ENCODE data around the gene IQGAP2. TPM values are rescaled to one million over a fixed set of nuclear protein-coding genes. Genes with fewer than 3 reads are reported as not detected.

The IQGAP2 gene
- total RNA-seq, 2 experiments from 2014 or later, result 62.7 to 74.9 TPM

- Mint-ChIP-seq H3K27ac (no peak overlapping the region), H3K4me3 (no peak overlapping the region), H3K36me3 (peaks cover 26% of the 10 kb centered on the region), H3K9me3 (no peaks in the 10 kb centered on the region), H3K4me1 (peaks cover 7% of the 10 kb centered on the region), H3K27me3 (no peaks in the 10 kb centered on the region)
- ATAC-seq (ENCODE audit: low read depth), result no peak
- POLR2A ChIA-PET, result no interaction called here
- no peak for DNase-seq
These were observed 239.4 kb downstream of the IQGAP2 start for GRCh38 chr5:76642390-76643040.

DNA sequence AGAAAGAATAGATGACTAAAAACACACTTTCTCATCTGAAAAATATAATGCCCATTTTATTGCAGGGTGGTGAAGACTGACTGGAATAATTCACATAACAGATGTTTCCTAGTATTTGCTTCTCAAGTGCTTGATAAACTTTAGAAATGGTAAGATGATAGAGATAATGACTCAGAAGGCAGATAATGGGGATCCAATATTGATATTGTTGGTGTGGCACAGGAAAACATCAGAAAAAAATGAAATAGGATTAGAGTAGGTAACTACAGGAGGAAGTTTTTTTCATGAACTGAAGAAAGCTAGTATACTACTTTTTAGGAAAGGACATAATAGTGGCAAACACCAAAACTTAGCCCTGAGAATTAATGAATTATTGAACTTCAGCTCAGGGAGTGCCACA, 240.3 kb downstream of the IQGAP2 start:
- Mint-ChIP-seq H3K27me3 (no peaks in the 10 kb centered on the region), H3K27ac (no peak overlapping the region), H3K4me3 (no peak overlapping the region), H3K4me1 (peaks cover 6% of the 10 kb centered on the region), H3K9me3 (peaks cover 3% of the 10 kb centered on the region), H3K36me3 (peaks cover 33% of the 10 kb centered on the region)
- DNase-seq (no peak), ATAC-seq (ENCODE audit: low read depth) (no peak)
- POLR2A ChIA-PET, result no interaction called here

GRCh38 chr5:76649140-76649539, 246.1 kb downstream of the IQGAP2 start:
- Mint-ChIP-seq H3K4me1 (no peaks in the 10 kb centered on the region), H3K27ac (no peak overlapping the region), H3K9me3 (peaks cover 9% of the 10 kb centered on the region), H3K4me3 (no peak overlapping the region), H3K27me3 (no peaks in the 10 kb centered on the region), H3K36me3 (peaks cover 47% of the 10 kb centered on the region)
- ATAC-seq (ENCODE audit: low read depth) (no peak), DNase-seq (no peak)
- POLR2A ChIA-PET, result no interaction called here

DNA sequence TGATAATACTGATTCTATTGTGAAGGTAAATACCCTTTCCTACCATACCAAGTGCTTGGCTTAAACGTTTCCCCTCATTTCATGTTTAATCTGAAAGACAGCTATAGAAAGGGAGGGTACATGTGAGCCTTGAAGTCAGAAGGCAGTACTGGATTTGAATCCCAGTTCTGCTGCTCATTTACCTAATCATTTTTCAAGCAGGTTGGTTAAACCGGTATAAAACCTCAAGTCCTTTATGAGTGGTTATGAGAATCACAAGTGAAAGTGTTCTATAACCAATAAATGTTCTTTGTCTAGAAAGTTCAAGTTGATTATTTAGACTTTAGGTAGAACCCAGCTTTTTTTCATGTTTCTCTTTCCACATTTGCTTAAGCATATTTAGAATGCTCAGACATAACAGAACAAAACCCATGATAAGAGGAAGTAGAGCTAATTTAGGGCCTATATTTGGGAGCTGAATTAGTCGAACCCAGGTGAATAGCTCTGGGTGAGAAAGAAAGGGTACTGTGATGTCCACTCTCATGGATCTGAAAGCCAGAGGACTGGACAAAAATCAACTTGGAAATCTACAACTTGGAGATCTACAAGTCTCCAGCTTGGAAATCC, 249.8 kb downstream of the IQGAP2 start:
- Mint-ChIP-seq H3K27me3 (no peaks in the 10 kb centered on the region), H3K9me3 (peaks cover 6% of the 10 kb centered on the region), H3K27ac (no peak overlapping the region), H3K4me1 (no peaks in the 10 kb centered on the region), H3K36me3 (peaks cover 37% of the 10 kb centered on the region), H3K4me3 (no peak overlapping the region)
- POLR2A ChIA-PET, result no interaction called here
- DNase-seq (no peak), ATAC-seq (ENCODE audit: low read depth) (no peak)

- H3K4me3 Mint-ChIP-seq, result no peak overlapping the region
- no peaks in the 10 kb centered on the region for H3K27me3 Mint-ChIP-seq
- POLR2A ChIA-PET, result no interaction called here
- no peak for DNase-seq
- no peaks in the 10 kb centered on the region for H3K4me1 Mint-ChIP-seq
- no peak overlapping the region for H3K27ac Mint-ChIP-seq
- H3K36me3 Mint-ChIP-seq, result peaks cover 31% of the 10 kb centered on the region
- no peak for ATAC-seq (ENCODE audit: low read depth)
- no peaks in the 10 kb centered on the region for H3K9me3 Mint-ChIP-seq
These were observed 254.0 kb downstream of the IQGAP2 start for GRCh38 chr5:76657091-76657490.

DNA sequence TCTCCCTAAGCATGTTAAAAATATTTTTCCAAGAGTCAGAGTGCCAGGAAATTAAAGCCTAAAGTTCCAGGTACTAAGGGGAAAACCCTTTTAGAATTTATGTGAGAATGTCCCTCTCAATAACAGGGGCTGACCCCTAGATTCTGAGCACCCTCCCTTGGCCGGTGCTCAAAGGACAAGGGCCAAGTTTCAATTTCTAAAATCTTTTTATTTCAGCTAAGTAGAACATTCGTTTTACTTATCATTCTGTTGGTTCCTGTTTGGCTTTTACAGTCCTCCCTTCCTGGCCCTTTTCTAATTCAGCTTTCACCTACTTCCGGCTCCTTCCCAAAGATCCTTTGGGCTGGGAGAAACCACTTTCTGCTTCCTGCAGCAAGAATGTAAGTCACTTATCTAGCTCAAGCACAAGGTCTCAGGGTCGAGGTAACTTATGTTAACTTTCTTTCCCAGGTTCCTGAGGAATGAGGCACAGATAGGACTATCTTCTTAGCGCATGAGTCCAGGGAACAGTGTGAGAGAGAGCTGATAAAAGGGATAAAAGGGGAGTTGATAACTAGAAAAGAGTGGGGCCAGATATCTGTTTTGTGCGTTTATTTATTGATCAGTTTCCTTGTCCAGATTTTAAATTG, 254.7 kb downstream of the IQGAP2 start:
- ATAC-seq (ENCODE audit: low read depth) (no peak), DNase-seq (no peak)
- H3K4me3 Mint-ChIP-seq, result no peak overlapping the region
- peaks cover 32% of the 10 kb centered on the region for H3K36me3 Mint-ChIP-seq
- H3K4me1 Mint-ChIP-seq, result no peaks in the 10 kb centered on the region
- POLR2A ChIA-PET, result no interaction called here
- H3K9me3 Mint-ChIP-seq, result no peaks in the 10 kb centered on the region
- no peaks in the 10 kb centered on the region for H3K27me3 Mint-ChIP-seq
- H3K27ac Mint-ChIP-seq, result no peak overlapping the region

GRCh38 chr5:76660360-76660759, 257.3 kb downstream of the IQGAP2 start:
- Mint-ChIP-seq H3K4me1 (no peaks in the 10 kb centered on the region), H3K27ac (no peak overlapping the region), H3K4me3 (no peak overlapping the region), H3K9me3 (no peaks in the 10 kb centered on the region), H3K27me3 (no peaks in the 10 kb centered on the region), H3K36me3 (peaks cover 31% of the 10 kb centered on the region)
- ATAC-seq (ENCODE audit: low read depth) (no peak), DNase-seq (no peak)
- POLR2A ChIA-PET, result no interaction called here

- Mint-ChIP-seq H3K4me1 (no peaks in the 10 kb centered on the region), H3K27me3 (no peaks in the 10 kb centered on the region), H3K36me3 (peaks cover 31% of the 10 kb centered on the region), H3K27ac (no peak overlapping the region), H3K9me3 (no peaks in the 10 kb centered on the region), H3K4me3 (no peak overlapping the region)
- DNase-seq (no peak), ATAC-seq (ENCODE audit: low read depth) (no peak)
- POLR2A ChIA-PET, result no interaction called here
These were observed 259.4 kb downstream of the IQGAP2 start for GRCh38 chr5:76662521-76662920.

DNA sequence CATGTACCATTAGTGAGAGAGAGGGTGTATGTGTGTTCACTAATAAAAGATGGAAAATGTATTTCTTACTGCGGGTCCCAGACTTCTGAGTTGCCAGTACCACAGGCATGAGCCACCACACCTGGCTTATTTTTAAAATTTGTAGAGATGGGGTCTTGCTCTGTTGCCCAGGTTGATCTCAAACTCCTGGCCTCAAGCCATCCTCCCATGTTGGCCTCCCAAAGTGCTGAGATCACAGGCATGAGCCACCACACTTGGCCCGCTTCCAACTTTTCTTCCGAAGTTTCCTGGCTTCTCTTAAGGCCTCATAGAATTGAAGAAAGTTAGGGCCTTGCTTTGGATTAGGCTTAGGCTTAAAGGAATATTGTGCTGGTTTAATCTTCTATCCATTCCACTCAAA, 260.5 kb downstream of the IQGAP2 start:
- Mint-ChIP-seq H3K27ac (no peak overlapping the region), H3K27me3 (no peaks in the 10 kb centered on the region), H3K36me3 (peaks cover 25% of the 10 kb centered on the region), H3K4me3 (no peak overlapping the region), H3K4me1 (no peaks in the 10 kb centered on the region), H3K9me3 (no peaks in the 10 kb centered on the region)
- ATAC-seq (ENCODE audit: low read depth) (no peak), DNase-seq (no peak)
- POLR2A ChIA-PET, result no interaction called here

DNA sequence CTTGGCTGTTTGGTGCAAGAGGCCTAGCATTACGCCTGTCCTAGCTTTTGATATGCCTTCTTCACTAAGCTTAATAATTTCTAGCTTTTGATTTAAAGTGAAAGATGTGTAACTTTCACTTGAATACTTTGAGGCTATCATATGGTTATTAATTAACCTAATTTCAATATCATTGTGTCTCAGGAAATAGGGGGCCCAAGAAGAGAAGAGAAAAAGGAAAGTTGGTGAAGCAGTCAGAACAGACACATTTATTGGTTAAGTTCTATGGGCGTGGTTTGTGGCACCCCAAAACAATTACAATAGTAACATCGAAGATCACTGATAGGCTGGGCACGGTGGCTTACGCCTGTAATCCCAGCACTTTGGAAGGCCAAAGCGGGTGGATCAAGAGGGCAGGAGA, 261.0 kb downstream of the IQGAP2 start:
- POLR2A ChIA-PET, result no interaction called here
- ATAC-seq (ENCODE audit: low read depth), result no peak
- Mint-ChIP-seq H3K36me3 (peaks cover 25% of the 10 kb centered on the region), H3K27ac (no peak overlapping the region), H3K9me3 (no peaks in the 10 kb centered on the region), H3K4me3 (no peak overlapping the region), H3K27me3 (no peaks in the 10 kb centered on the region), H3K4me1 (no peaks in the 10 kb centered on the region)
- DNase-seq, result no peak

- no peak overlapping the region for H3K27ac Mint-ChIP-seq
- ATAC-seq (ENCODE audit: low read depth), result no peak
- H3K4me1 Mint-ChIP-seq, result no peaks in the 10 kb centered on the region
These were observed 264.4 kb downstream of the IQGAP2 start for GRCh38 chr5:76667495-76667894.

GRCh38 chr5:76669245-76669644, 266.2 kb downstream of the IQGAP2 start:
- Mint-ChIP-seq H3K4me3 (no peak overlapping the region), H3K9me3 (no peaks in the 10 kb centered on the region), H3K27me3 (no peaks in the 10 kb centered on the region), H3K4me1 (no peaks in the 10 kb centered on the region), H3K36me3 (peaks cover 34% of the 10 kb centered on the region), H3K27ac (peak overlapping the region; percentile 28)
- POLR2A ChIA-PET, result no interaction called here
- no peak for ATAC-seq (ENCODE audit: low read depth)
- DNase-seq, result no peak

More at GRCh38 chr5:76667495-76667894, 264.4 kb downstream of the IQGAP2 start:
- H3K4me3 Mint-ChIP-seq, result no peak overlapping the region
- POLR2A ChIA-PET, result no interaction called here
- H3K9me3 Mint-ChIP-seq, result no peaks in the 10 kb centered on the region
- no peaks in the 10 kb centered on the region for H3K27me3 Mint-ChIP-seq
- no peak for DNase-seq
- peaks cover 38% of the 10 kb centered on the region for H3K36me3 Mint-ChIP-seq

DNA sequence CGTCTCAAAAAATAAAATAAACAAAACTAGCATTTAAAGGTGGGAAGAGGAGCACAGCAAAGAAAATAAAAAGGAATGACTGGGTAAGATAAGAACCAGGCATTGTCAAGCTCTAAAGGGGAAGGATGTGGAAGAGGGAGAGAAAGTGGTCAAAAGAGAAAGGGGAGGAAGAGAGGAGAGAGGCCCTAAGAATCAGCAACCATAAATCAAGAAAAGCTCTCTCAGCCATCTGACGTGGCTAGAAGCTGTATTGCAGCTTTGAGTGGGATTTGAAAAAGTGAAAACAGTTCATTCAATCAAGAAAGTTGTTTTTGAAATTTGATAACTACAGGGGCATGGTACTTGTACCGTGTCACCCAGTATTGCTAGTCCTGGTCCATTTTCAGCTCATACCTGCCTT, 267.4 kb downstream of the IQGAP2 start:
- H3K27ac Mint-ChIP-seq, result no peak overlapping the region
- ATAC-seq (ENCODE audit: low read depth), result no peak

DNA sequence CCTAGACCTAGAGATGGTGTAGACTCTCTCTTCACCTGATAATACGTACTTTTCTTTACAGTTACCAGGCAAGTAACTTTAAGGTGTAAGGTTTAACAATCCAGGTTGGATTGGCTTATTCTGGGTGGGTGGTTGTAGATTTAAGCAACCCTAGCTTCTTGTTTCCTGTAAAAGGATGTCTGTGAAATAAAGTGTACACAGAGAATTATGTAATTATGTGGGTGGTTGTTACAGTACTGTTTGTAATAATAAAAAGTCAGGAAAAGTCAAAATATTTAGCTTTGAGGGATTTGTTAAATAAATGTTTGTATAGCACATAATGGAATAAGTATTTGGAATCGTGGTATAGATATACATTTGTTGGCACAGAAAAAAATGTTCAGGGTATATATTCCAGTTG, 269.2 kb downstream of the IQGAP2 start:
- no peaks in the 10 kb centered on the region for H3K4me1 Mint-ChIP-seq
- no peaks in the 10 kb centered on the region for H3K27me3 Mint-ChIP-seq
- DNase-seq (no peak), ATAC-seq (ENCODE audit: low read depth) (no peak)
- no peaks in the 10 kb centered on the region for H3K9me3 Mint-ChIP-seq
- POLR2A ChIA-PET, result no interaction called here
- H3K36me3 Mint-ChIP-seq, result peaks cover 39% of the 10 kb centered on the region
- H3K27ac Mint-ChIP-seq, result no peak overlapping the region
- no peak overlapping the region for H3K4me3 Mint-ChIP-seq

More for the DNA sequence above, 267.4 kb downstream of the IQGAP2 start:
- Mint-ChIP-seq H3K36me3 (peaks cover 32% of the 10 kb centered on the region), H3K27me3 (no peaks in the 10 kb centered on the region), H3K4me3 (no peak overlapping the region), H3K4me1 (no peaks in the 10 kb centered on the region), H3K9me3 (no peaks in the 10 kb centered on the region)
- DNase-seq, result no peak
- POLR2A ChIA-PET, result no interaction called here

All from activated naive CD8-positive, alpha-beta T cell treated with anti-CD3 and anti-CD28 coated beads, Interleukin-2, amount 10 ng/mL, durations not matched to agents 7 days and 5 days (primary cell).